Measurements from ENCODE around the gene CHTF18.

The CHTF18 gene

DNA sequence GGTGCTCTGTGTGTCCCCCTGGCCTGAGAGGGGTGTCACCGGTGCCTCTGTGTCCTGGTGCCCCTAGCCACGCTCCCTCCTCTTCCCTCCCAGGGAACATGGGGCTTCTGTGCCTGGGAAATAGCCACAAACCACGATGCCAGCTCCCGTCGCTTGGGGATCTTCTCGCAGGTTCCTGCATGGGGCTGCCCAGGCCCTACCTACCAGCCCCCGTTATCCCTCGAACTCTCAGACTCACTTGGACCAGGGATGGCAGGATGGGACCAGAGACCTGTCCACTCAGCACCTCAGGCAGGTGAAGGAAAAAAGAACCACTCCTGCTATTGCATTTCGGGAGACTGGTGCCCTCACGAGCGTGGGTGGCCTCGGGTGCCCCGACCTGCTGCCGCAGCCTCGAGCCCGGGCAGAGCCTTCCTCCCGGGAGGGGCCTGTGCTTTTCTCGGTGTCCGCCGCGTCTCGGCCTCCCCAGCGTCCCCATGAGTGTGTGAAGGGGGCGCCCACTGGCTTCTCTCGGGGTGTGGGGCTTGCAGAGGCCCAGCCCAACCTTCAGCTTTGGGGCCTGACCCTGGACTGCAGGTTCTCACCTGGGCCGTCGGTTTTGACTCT is 53.1 kb downstream of the CHTF18 start:
- TF ChIP-seq, protein P1, sequence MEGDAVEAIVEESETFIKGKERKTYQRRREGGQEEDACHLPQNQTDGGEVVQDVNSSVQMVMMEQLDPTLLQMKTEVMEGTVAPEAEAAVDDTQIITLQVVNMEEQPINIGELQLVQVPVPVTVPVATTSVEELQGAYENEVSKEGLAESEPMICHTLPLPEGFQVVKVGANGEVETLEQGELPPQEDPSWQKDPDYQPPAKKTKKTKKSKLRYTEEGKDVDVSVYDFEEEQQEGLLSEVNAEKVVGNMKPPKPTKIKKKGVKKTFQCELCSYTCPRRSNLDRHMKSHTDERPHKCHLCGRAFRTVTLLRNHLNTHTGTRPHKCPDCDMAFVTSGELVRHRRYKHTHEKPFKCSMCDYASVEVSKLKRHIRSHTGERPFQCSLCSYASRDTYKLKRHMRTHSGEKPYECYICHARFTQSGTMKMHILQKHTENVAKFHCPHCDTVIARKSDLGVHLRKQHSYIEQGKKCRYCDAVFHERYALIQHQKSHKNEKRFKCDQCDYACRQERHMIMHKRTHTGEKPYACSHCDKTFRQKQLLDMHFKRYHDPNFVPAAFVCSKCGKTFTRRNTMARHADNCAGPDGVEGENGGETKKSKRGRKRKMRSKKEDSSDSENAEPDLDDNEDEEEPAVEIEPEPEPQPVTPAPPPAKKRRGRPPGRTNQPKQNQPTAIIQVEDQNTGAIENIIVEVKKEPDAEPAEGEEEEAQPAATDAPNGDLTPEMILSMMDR (IDR thresholded peaks at IDR 0.05; ENCODE audit: low read depth, low read length) = no peak
- H3K4me3 ChIP-seq (ENCODE audit: low read depth, low read length) = no peak overlapping the region

DNA sequence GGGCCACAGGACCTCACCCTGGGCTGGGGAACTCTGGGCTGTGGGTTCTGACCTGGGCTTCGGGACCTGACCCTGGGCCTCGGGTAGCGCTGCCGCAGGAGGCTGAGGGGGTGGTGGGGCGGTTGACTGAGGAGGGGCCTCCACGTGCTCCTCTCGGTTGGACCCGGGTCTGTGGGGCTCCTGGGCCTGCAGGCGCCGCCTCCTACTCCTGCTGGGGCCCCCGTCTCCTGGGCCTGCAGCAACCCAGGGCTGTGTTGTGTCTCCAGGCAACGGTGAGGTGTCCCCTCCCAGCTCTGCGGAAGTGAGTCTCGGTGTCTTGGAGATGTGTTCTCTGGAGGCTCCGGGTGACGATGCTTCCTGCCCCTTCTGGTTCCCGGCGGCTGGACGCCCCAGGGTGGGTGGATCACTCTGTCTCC is 53.6 kb downstream of the CHTF18 start:
- TF ChIP-seq, protein P1 (IDR thresholded peaks at IDR 0.05; ENCODE audit: low read depth, low read length) = no peak
- no peak overlapping the region for H3K4me3 ChIP-seq (ENCODE audit: low read depth, low read length)

DNA sequence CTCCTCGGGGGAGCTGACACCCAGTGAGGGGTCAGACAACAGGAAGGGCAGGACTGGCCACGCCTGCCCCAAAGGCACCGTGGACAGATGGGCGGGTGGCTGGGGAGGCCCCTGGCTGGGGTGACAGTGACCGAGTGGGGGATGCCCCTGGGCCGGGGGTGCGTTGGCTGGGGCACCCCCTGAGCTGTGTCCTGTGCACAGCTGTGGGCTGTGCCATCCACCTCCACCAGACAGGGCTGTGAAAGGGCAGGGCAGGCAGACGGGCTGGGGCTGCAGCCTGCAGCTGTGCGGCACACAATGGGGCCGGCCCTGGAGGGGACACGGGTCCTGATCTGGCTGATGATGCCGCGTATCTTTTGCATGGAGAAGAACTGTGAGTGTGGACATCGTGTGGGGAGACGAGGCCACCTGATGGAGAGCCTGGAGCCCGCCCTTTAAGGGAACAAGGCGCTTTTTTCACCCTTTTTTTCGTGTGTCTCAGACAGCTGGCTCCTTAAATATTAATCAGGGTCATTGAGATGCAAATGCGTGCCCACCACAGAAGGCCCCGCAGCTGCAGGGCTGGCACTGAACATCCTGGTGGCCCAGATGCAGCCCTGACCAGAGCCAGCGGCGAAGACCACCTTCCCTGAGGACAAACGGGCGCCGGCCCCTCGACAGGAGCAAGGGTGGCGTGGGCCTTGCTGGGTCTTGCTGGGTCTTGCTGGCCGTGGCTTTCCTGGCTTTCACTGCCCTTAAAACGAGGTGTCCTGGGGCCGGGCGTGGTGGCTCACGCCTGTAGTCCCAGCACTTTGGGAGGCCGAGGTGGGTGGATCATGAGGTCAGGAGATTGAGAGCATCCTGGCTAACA is 54.5 kb downstream of the CHTF18 start:
- no peak overlapping the region for H3K4me3 ChIP-seq (ENCODE audit: low read depth, low read length)
- TF ChIP-seq, protein P1 (IDR thresholded peaks at IDR 0.05; ENCODE audit: low read depth, low read length) = no peak

- no peak overlapping the region for H3K4me3 ChIP-seq (ENCODE audit: low read depth, low read length)
- TF ChIP-seq, protein P1 (IDR thresholded peaks at IDR 0.05; ENCODE audit: low read depth, low read length) = no peak
These were observed 55.4 kb downstream of the CHTF18 start for GRCh38 chr16:843771-844170.

GRCh38 chr16:844638-845350 is 56.4 kb downstream of the CHTF18 start:
- H3K4me3 ChIP-seq (ENCODE audit: low read depth, low read length) = no peak overlapping the region

GRCh38 chr16:845351-845745 is 56.9 kb downstream of the CHTF18 start:
- TF ChIP-seq, protein P1 (IDR thresholded peaks at IDR 0.05; ENCODE audit: low read depth, low read length) = no peak
- H3K4me3 ChIP-seq (ENCODE audit: low read depth, low read length) = no peak overlapping the region

More at GRCh38 chr16:844638-845350, 56.4 kb downstream of the CHTF18 start:
- TF ChIP-seq, protein P1 (IDR thresholded peaks at IDR 0.05; ENCODE audit: low read depth, low read length) = no peak

All from WI38 (cell line).